ENCODE measurements around the gene UBE2S.
"Not testable (repeated sequence)": the region's sequence is repeated elsewhere in the genome, so short reads cannot be mapped to it uniquely, and the experiment has no call there.

Gene UBE2S

GRCh38 chr19:55406091-55406825, 1.3 kb downstream of the UBE2S start:
- DNase-seq (ENCODE audit: low read depth in 2 of 2): no peak

GRCh38 chr19:55405638-55406037, 1.9 kb downstream of the UBE2S start:
- DNase-seq (ENCODE audit: low read depth in 2 of 2): no peak

GRCh38 chr19:55402509-55402908, 5.1 kb downstream of the UBE2S start:
- DNase-seq (ENCODE audit: low read depth in 2 of 2): no peak

- not testable (repeated sequence) for DNase-seq (ENCODE audit: low read depth in 2 of 2)
Observed at GRCh38 chr19:55401390-55401789, 6.2 kb downstream of the UBE2S start.

GRCh38 chr19:55400281-55401087, 7.1 kb downstream of the UBE2S start:
- DNase-seq (ENCODE audit: low read depth in 2 of 2): no peak

GRCh38 chr19:55398200-55398925, 9.2 kb downstream of the UBE2S start:
- no peak for DNase-seq (ENCODE audit: low read depth in 2 of 2)

- no peak for DNase-seq (ENCODE audit: low read depth in 2 of 2)
Observed at GRCh38 chr19:55392820-55393761, 14.5 kb downstream of the UBE2S start.

- DNase-seq (ENCODE audit: low read depth in 2 of 2): no peak
Observed at GRCh38 chr19:55391702-55392615, 15.6 kb downstream of the UBE2S start.

- DNase-seq (ENCODE audit: low read depth in 2 of 2): no peak
Observed at GRCh38 chr19:55391191-55391670, 16.4 kb downstream of the UBE2S start.

GRCh38 chr19:55390461-55390880, 17.1 kb downstream of the UBE2S start:
- DNase-seq (ENCODE audit: low read depth in 2 of 2): no peak

GRCh38 chr19:55389386-55390317, 17.9 kb downstream of the UBE2S start:
- no peak for DNase-seq (ENCODE audit: low read depth in 2 of 2)

GRCh38 chr19:55387736-55388497, 19.7 kb downstream of the UBE2S start:
- DNase-seq (ENCODE audit: low read depth in 2 of 2): no peak

GRCh38 chr19:55386493-55386971, 21.1 kb downstream of the UBE2S start:
- DNase-seq (ENCODE audit: low read depth in 2 of 2): no peak

GRCh38 chr19:55385724-55386492, 21.7 kb downstream of the UBE2S start, which contains the start of gene RPL28:
RPL28 (plus strand) TSS chr19:55385932; CDS start chr19:55386358, 426 bp downstream.
- peak; percentile 95 to 97 for DNase-seq (ENCODE audit: low read depth in 2 of 2)

- DNase-seq (ENCODE audit: low read depth in 2 of 2): peak; percentile 79 to 82
Observed at GRCh38 chr19:55384920-55385723, 22.5 kb downstream of the UBE2S start.
